HL-60 (cell line): ENCODE measurements around the gene ANKS1A.

Experiments used
- DNase-seq, 2 experiments: peaks; one replicate each; pipeline ENCODE4 v3.0.0-alpha.2; 2010 to 2020; ENCODE audit warnings: low read depth in 1 of 2, low spot score in 1 of 2
- H3K27ac ChIP-seq: fragments of 250-450 bp; sonication (Bioruptor Pico); replicated peaks from 2 replicates; pipeline ENCODE4 v1.5.1; 2020; ENCODE audit warnings: mild to moderate bottlenecking, moderate library complexity
- H3K27me3 ChIP-seq: fragments of 250-450 bp; sonication (Bioruptor Pico); 2 replicates; pipeline ENCODE4 v1.5.1; 2021; ENCODE audit warnings: mild to moderate bottlenecking, moderate library complexity; ENCODE audit not compliant: insufficient read depth, poor library complexity, severe bottlenecking
- H3K4me3 ChIP-seq: replicated peaks from 2 replicates; pipeline ENCODE4 v1.5.1; 2011; ENCODE audit warnings: mild to moderate bottlenecking, control low read depth, low read length; ENCODE audit not compliant: insufficient read depth
- CTCF ChIP-seq: IDR thresholded peaks from one replicate; pipeline ENCODE4 v1.5.1; 2011; ENCODE audit warnings: low read length, control low read depth, inconsistent platforms; ENCODE audit not compliant: insufficient read depth
- GABPA ChIP-seq: IDR thresholded peaks from 2 replicates; pipeline ENCODE4 v1.6.1; 2012; ENCODE audit warnings: low read depth
- POLR2AphosphoS5 ChIP-seq: IDR thresholded peaks from 2 replicates; pipeline ENCODE4 v1.6.1; 2012; ENCODE audit warnings: low read depth
- REST ChIP-seq: IDR thresholded peaks from 2 replicates; pipeline ENCODE4 v1.6.1; 2012; ENCODE audit warnings: low read depth; ENCODE audit not compliant: insufficient replicate concordance
- SPI1 ChIP-seq: IDR thresholded peaks from 2 replicates; pipeline ENCODE4 v1.6.1; 2012; ENCODE audit warnings: low read depth, mild to moderate bottlenecking, borderline replicate concordance

The ANKS1A gene

GRCh38 chr6:35082046-35082732 is 193.1 kb downstream of the ANKS1A start:
- peak overlapping the region; percentile 82 for H3K27ac ChIP-seq
- TF ChIP-seq POLR2AphosphoS5 (no peak), SPI1 (no peak), CTCF (no peak), GABPA (no peak), REST (no peak)

GRCh38 chr6:35082733-35083403 is 193.8 kb downstream of the ANKS1A start:
- H3K27ac ChIP-seq: peak overlapping the region; percentile 82; the same call in 1 of the 2 replicates
- no peaks in the 10 kb centered on the region for H3K27me3 ChIP-seq
- H3K4me3 ChIP-seq: no peak overlapping the region
- no peak for TF ChIP-seq CTCF
- TF ChIP-seq POLR2AphosphoS5: no peak
- no peak for TF ChIP-seq SPI1
- TF ChIP-seq GABPA: no peak
- DNase-seq: no peak

More at GRCh38 chr6:35082046-35082732, 193.1 kb downstream of the ANKS1A start:
- H3K4me3 ChIP-seq: no peak overlapping the region
- no peak for DNase-seq
- no peaks in the 10 kb centered on the region for H3K27me3 ChIP-seq

- no peaks in the 10 kb centered on the region for H3K27me3 ChIP-seq
- DNase-seq: no peak
- no peak overlapping the region for H3K4me3 ChIP-seq
- H3K27ac ChIP-seq: no peak overlapping the region
- no peak for TF ChIP-seq SPI1
- TF ChIP-seq GABPA: no peak
- no peak for TF ChIP-seq POLR2AphosphoS5
- no peak for TF ChIP-seq REST
- TF ChIP-seq CTCF: no peak
Observed at GRCh38 chr6:35083507-35083906, 194.5 kb downstream of the ANKS1A start.

GRCh38 chr6:35084041-35084491 is 195.0 kb downstream of the ANKS1A start:
- no peak overlapping the region for H3K4me3 ChIP-seq
- no peaks in the 10 kb centered on the region for H3K27me3 ChIP-seq
- H3K27ac ChIP-seq: no peak overlapping the region
- no peak for TF ChIP-seq POLR2AphosphoS5
- no peak for TF ChIP-seq REST
- TF ChIP-seq SPI1: no peak
- TF ChIP-seq GABPA: no peak
- TF ChIP-seq CTCF: no peak
- no peak for DNase-seq
